Gastrocnemius medialis (tissue), 4 donors: ENCODE data around the gene CTSG. TPM values are rescaled to one million over a fixed set of nuclear protein-coding genes. Genes with fewer than 3 reads are reported as not detected.

ENCODE experiments used
- ATAC-seq, 2 donors: fragments of 150-250 bp; one replicate each; pipeline ENCODE4 v1.9.1; 2016
- DNase-seq, 2 donors: peaks; one replicate each; pipeline ENCODE4 v3.0.0-alpha.2; 2019
- H3K27ac ChIP-seq, 4 donors: fragments of 200-600 bp; sonication (generic); 1 replicate in 1 of 4; 2 replicates in 3 of 4; pipeline ENCODE4 v1.5.1; 2016 to 2018; ENCODE audit warnings: mild to moderate bottlenecking in 2 of 4, moderate library complexity in 1 of 4
- H3K27me3 ChIP-seq, 3 donors: fragments of 200-600 bp; sonication (generic) in 2 of 3; 1 replicate in 1 of 3; 2 replicates in 2 of 3; pipeline versions ENCODE4 v1.5.1 to v1.6.0; 2016 to 2019; ENCODE audit warnings: mild to moderate bottlenecking in 1 of 3, moderate library complexity in 1 of 3
- H3K36me3 ChIP-seq, 2 donors: fragments of 200-600 bp; sonication (generic) in 1 of 2; one replicate each; pipeline ENCODE4 v1.5.1; 2017 to 2018
- H3K4me1 ChIP-seq, 2 donors: fragments of 200-600 bp; sonication (generic) in 1 of 2; one replicate each; pipeline ENCODE4 v1.5.1; 2016 to 2017; ENCODE audit warnings: mild to moderate bottlenecking in 2 of 2
- H3K4me3 ChIP-seq, 4 donors: fragments of 200-600 bp; sonication (generic) in 3 of 4; 1 replicate in 1 of 4; 2 replicates in 3 of 4; pipeline ENCODE4 v1.5.1; 2016 to 2019; ENCODE audit warnings: mild to moderate bottlenecking in 2 of 4
- H3K9me3 ChIP-seq, 3 donors: fragments of 200-600 bp; sonication (generic) in 2 of 3; 1 replicate in 1 of 3; 2 replicates in 2 of 3; pipeline ENCODE4 v1.5.1; 2016 to 2019
- POLR2A ChIP-seq, 2 donors: fragments of 450-650 bp; IDR thresholded peaks; one replicate each; pipeline ENCODE4 v1.6.1; 2017; ENCODE audit warnings: antibody characterized with exemption in 2 of 2, mild to moderate bottlenecking in 2 of 2, moderate library complexity in 2 of 2
- in situ Hi-C, 4 donors: fragments of 200-750 bp; cut with MboI; loops; one replicate each; pipeline versions ENCODE4 v1.15.0 to v1.8.0; 2017; ENCODE audit warnings: low sequenced_read_pairs in 4 of 4
- intact Hi-C: fragments of 100-400 bp; cut with DNase I; formaldehyde crosslinking; loops from one replicate; pipeline ENCODE4 v1.15.1; 2023; ENCODE audit warnings: low total_unique reads
- total RNA-seq, 4 donors: library from RNA; depleted of rRNA; stranded (reverse); fragments of >200 nt; gene quantifications; one replicate each; pipeline versions ENCODE4 v1.1.0 to v1.2.3, GENCODE V29; 2016
- TF ChIP-seq, protein P1 (sequence below), 5 experiments: fragments of 450-650 bp in 3 of 5; fragments of 200-600 bp in 2 of 5; sonication (generic) in 2 of 5; IDR thresholded peaks in 4 of 5; conservative IDR thresholded peaks in 1 of 5; 1 replicate in 4 of 5; 2 replicates in 1 of 5; pipeline ENCODE4 v1.5.1; 2016 to 2019; ENCODE audit warnings: antibody characterized with exemption in 5 of 5, mild to moderate bottlenecking in 3 of 5, moderate library complexity in 3 of 5

Gene CTSG, protein sequence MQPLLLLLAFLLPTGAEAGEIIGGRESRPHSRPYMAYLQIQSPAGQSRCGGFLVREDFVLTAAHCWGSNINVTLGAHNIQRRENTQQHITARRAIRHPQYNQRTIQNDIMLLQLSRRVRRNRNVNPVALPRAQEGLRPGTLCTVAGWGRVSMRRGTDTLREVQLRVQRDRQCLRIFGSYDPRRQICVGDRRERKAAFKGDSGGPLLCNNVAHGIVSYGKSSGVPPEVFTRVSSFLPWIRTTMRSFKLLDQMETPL
- total RNA-seq, result 1 to 10 TPM in 1 of 4 donors, under 1 TPM in 1, not detected in 2; 0.72 to 1.3 TPM

DNA sequence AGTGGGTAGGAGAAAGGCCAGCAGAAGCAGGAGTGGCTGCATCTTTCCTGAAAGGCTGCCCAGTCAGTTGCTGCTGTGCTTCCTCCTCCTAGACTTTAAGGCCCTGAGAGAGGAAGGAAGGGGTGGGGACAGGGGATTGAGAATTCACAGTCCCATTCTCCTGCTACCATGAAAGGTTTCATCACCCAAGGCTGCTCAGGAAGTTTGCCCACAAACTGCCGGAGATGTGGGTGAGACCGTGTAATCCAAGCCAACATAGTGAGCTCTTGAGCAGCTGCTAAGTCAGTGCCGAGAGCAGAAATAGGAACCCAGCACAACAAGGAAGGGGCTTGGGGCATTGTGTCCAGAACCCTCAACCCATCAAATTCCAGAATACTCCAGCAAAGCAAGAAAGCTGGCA, at the start of gene CTSG:
CTSG (minus strand) TSS at position 69 of the 400 bp plus-strand sequence; CDS start at position 42, 27 bp downstream.
- H3K4me1 ChIP-seq, result no peaks in the 10 kb centered on the region
- ATAC-seq (no peak), DNase-seq (no peak)
- no peaks in the 10 kb centered on the region for H3K27me3 ChIP-seq
- no peak within 1 kb of the TSS for H3K4me3 ChIP-seq
- no peaks in the 10 kb centered on the region for H3K36me3 ChIP-seq
- in situ Hi-C loops, result no loop called here
- H3K27ac ChIP-seq, result no peak within 1 kb of the TSS
- no peak for TF ChIP-seq POLR2A (IDR thresholded peaks at IDR 0.05)
- TF ChIP-seq, protein P1, sequence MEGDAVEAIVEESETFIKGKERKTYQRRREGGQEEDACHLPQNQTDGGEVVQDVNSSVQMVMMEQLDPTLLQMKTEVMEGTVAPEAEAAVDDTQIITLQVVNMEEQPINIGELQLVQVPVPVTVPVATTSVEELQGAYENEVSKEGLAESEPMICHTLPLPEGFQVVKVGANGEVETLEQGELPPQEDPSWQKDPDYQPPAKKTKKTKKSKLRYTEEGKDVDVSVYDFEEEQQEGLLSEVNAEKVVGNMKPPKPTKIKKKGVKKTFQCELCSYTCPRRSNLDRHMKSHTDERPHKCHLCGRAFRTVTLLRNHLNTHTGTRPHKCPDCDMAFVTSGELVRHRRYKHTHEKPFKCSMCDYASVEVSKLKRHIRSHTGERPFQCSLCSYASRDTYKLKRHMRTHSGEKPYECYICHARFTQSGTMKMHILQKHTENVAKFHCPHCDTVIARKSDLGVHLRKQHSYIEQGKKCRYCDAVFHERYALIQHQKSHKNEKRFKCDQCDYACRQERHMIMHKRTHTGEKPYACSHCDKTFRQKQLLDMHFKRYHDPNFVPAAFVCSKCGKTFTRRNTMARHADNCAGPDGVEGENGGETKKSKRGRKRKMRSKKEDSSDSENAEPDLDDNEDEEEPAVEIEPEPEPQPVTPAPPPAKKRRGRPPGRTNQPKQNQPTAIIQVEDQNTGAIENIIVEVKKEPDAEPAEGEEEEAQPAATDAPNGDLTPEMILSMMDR (IDR thresholded peaks at IDR 0.05 in 4 of 5, conservative IDR thresholded peaks at IDR 0.05 in 1 of 5), result no peak
- no peaks in the 10 kb centered on the region for H3K9me3 ChIP-seq
- intact Hi-C loops, result no loop called here

DNA sequence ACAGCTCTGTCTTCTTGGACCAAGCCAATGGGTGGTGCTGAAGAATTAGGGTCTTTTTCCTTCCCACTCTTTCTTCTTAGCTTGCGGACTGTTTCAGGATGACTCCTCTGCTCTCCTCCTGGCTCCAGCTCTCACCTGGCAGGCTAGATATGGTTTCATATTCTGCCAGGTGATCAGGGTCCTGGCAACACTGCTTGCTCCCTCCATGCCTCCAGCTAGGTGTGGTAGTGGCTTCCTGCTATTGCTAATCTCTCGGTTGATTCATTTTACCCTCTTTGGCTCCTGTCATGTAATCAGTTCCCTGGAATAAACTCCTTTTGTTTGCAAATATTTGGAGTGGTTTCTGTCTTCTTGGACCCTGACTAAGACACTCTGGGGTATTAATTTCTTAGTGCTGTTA, 37.7 kb upstream of the CTSG start:
- DNase-seq, result no peak
- Histone ChIP-seq H3K4me1 (no peaks in the 10 kb centered on the region), H3K27ac (no peak overlapping the region), H3K27me3 (no peaks in the 10 kb centered on the region), H3K4me3 (no peak overlapping the region), H3K36me3 (no peaks in the 10 kb centered on the region), H3K9me3 (no peaks in the 10 kb centered on the region)
- TF ChIP-seq POLR2A (IDR thresholded peaks at IDR 0.05), result no peak
- TF ChIP-seq, protein P1 (IDR thresholded peaks at IDR 0.05 in 4 of 5, conservative IDR thresholded peaks at IDR 0.05 in 1 of 5), result no peak
- in situ Hi-C loops (no loop called here), intact Hi-C loops (no loop called here)
- ATAC-seq, result no peak

DNA sequence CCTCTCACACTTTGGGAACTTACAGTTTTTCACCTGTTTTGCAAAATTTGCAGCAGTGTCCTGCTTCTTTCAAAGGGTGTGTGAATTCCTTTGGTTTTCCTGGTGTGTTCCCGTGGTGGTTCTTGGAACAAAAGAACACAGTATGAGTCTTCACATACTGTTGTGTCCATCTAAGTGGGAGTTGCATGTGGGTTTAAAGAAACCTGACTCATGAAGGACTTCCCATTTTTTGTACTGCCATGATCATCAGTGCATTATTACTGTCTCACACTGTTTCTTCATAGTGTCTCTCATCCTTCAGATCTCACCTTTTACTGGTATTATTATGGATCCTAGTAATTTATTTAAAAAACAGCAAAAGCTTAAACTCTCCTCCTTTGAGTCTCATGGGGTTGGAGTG, 37.2 kb upstream of the CTSG start:
- Histone ChIP-seq H3K9me3 (no peaks in the 10 kb centered on the region), H3K36me3 (no peaks in the 10 kb centered on the region), H3K27ac (no peak overlapping the region), H3K4me3 (no peak overlapping the region), H3K4me1 (no peaks in the 10 kb centered on the region), H3K27me3 (no peaks in the 10 kb centered on the region)
- DNase-seq (no peak), ATAC-seq (no peak)
- TF ChIP-seq, protein P1 (IDR thresholded peaks at IDR 0.05 in 4 of 5, conservative IDR thresholded peaks at IDR 0.05 in 1 of 5), result no peak
- no peak for TF ChIP-seq POLR2A (IDR thresholded peaks at IDR 0.05)
- intact Hi-C loops (no loop called here), in situ Hi-C loops (no loop called here)

DNA sequence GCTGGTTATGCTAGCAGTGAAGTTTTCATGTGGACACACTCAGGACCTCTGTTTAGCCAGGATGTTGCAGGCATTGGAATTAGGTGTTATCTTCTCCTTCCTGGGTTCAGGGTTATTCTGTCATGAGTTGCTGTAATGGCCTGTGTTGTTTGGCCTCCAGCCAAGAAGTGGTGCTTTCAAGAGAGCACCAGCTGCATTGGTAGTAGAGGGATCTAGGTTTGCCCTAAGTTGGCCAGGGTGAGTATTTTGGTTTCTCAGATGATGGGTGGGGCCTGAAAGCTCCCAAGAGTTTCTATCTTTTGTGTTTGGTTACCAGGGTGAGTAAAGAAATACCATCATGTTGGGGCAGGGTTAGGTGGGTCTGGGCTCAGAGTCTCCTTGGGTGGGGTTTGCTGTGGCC, 36.1 kb upstream of the CTSG start:
- H3K27me3 ChIP-seq, result no peaks in the 10 kb centered on the region
- TF ChIP-seq, protein P1 (IDR thresholded peaks at IDR 0.05 in 4 of 5, conservative IDR thresholded peaks at IDR 0.05 in 1 of 5), result no peak
- no peak for TF ChIP-seq POLR2A (IDR thresholded peaks at IDR 0.05)
- in situ Hi-C loops (no loop called here), intact Hi-C loops (no loop called here)
- H3K4me3 ChIP-seq, result no peak overlapping the region
- ATAC-seq (no peak), DNase-seq (no peak)
- no peaks in the 10 kb centered on the region for H3K36me3 ChIP-seq
- no peaks in the 10 kb centered on the region for H3K4me1 ChIP-seq
- no peaks in the 10 kb centered on the region for H3K9me3 ChIP-seq
- H3K27ac ChIP-seq, result no peak overlapping the region
